KMS-11 (cell line): ENCODE measurements around the gene CALML5.

ENCODE experiments used
- H2AFZ ChIP-seq: fragments of 200-600 bp; sonication (generic); 2 replicates; pipeline ENCODE4 v1.6.1; 2016; ENCODE audit warnings: antibody characterized with exemption, mixed run types, low read depth
- H3K27ac ChIP-seq: fragments of 200-600 bp; sonication (generic); 2 replicates; pipeline ENCODE4 v1.6.1; 2016; ENCODE audit warnings: mild to moderate bottlenecking, mixed run types
- H3K27me3 ChIP-seq: fragments of 200-600 bp; sonication (generic); 2 replicates; pipeline ENCODE4 v1.6.1; 2017; ENCODE audit warnings: mild to moderate bottlenecking, low read depth, mixed run types, moderate library complexity; ENCODE audit not compliant: insufficient read depth
- H3K36me3 ChIP-seq: fragments of 200-600 bp; sonication (generic); 2 replicates; pipeline ENCODE4 v1.6.1; 2017; ENCODE audit warnings: mild to moderate bottlenecking, mixed run types; ENCODE audit not compliant: insufficient read depth
- H3K4me1 ChIP-seq: fragments of 200-600 bp; sonication (generic); 2 replicates; pipeline ENCODE4 v1.6.1; 2016; ENCODE audit warnings: mild to moderate bottlenecking, low read depth, mixed run types; ENCODE audit not compliant: poor library complexity, severe bottlenecking
- H3K4me2 ChIP-seq: fragments of 200-600 bp; sonication (generic); 2 replicates; pipeline ENCODE4 v1.7.0; 2016; ENCODE audit warnings: mild to moderate bottlenecking, mixed run types
- H3K4me3 ChIP-seq: fragments of 200-600 bp; sonication (generic); IDR thresholded peaks from 2 replicates; pipeline ENCODE4 v1.6.1; 2017; ENCODE audit warnings: low read depth, low read length, mixed read lengths; ENCODE audit not compliant: insufficient read depth
- H3K79me2 ChIP-seq: fragments of 200-600 bp; sonication (generic); 2 replicates; pipeline ENCODE4 v1.6.1; 2016; ENCODE audit warnings: low read depth, mixed run types; ENCODE audit not compliant: insufficient read depth
- H3K9ac ChIP-seq: fragments of 200-600 bp; sonication (generic); 2 replicates; pipeline ENCODE4 v1.6.1; 2016; ENCODE audit warnings: mild to moderate bottlenecking, mixed run types
- H4K20me1 ChIP-seq: fragments of 200-600 bp; sonication (generic); 2 replicates; pipeline ENCODE4 v1.6.1; 2016; ENCODE audit warnings: mild to moderate bottlenecking, mixed run types; ENCODE audit not compliant: insufficient read depth
- TF ChIP-seq, protein P1 (sequence below): fragments of 200-600 bp; sonication (generic); conservative IDR thresholded peaks from 2 replicates; pipeline ENCODE4 v1.6.1; 2017; ENCODE audit warnings: low read depth, mild to moderate bottlenecking, antibody characterized with exemption, low read length, moderate library complexity, mixed read lengths

Gene CALML5

DNA sequence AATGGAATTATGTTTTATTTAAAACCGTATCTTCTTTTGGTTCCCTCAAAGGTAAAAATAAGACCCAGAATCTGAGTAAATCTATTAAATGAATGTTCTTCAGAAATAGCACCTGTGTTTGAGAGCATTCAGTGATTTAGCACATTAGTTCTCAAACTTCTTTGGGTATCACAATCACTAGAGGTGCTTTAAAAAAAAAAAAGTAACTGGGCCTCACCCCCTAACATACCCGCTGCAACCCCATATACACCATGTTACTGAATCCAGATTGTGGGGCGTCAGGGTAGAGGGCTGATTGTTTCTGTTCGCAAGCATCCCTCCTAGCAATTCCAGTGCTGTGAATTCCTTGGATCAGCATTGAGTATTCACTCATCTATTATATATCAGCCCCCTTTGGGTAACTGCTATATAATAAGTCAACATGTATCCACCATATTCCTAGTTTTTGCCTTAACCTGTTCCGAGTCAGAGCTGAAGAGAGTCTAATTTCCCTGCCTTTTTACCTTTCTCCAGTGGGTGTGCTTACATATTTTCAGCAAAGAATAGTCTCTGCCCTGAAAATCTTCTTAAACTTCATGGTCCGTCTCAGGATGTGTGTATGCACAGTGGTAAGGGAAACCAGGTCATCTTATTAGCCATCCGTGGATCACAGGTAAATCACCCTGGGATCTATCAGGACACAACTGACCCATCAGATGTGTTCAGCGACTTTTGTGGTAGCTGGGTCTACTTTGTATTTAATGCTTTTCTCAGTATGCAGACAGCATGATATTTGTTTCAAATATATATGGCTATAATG lies 40.2 kb downstream of the CALML5 start:
- H2AFZ ChIP-seq: no peak overlapping the region
- TF ChIP-seq, protein P1, sequence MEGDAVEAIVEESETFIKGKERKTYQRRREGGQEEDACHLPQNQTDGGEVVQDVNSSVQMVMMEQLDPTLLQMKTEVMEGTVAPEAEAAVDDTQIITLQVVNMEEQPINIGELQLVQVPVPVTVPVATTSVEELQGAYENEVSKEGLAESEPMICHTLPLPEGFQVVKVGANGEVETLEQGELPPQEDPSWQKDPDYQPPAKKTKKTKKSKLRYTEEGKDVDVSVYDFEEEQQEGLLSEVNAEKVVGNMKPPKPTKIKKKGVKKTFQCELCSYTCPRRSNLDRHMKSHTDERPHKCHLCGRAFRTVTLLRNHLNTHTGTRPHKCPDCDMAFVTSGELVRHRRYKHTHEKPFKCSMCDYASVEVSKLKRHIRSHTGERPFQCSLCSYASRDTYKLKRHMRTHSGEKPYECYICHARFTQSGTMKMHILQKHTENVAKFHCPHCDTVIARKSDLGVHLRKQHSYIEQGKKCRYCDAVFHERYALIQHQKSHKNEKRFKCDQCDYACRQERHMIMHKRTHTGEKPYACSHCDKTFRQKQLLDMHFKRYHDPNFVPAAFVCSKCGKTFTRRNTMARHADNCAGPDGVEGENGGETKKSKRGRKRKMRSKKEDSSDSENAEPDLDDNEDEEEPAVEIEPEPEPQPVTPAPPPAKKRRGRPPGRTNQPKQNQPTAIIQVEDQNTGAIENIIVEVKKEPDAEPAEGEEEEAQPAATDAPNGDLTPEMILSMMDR: no peak
- H3K27me3 ChIP-seq: no peaks in the 10 kb centered on the region
- H3K9ac ChIP-seq: no peak overlapping the region
- H3K4me2 ChIP-seq: no peak overlapping the region
- H3K4me1 ChIP-seq: no peaks in the 10 kb centered on the region
- no peaks in the 10 kb centered on the region for H4K20me1 ChIP-seq
- no peaks in the 10 kb centered on the region for H3K79me2 ChIP-seq
- peaks cover 10% of the 10 kb centered on the region; the same call in 1 of the 2 replicates for H3K36me3 ChIP-seq
- no peak overlapping the region for H3K4me3 ChIP-seq
- H3K27ac ChIP-seq: no peak overlapping the region

DNA sequence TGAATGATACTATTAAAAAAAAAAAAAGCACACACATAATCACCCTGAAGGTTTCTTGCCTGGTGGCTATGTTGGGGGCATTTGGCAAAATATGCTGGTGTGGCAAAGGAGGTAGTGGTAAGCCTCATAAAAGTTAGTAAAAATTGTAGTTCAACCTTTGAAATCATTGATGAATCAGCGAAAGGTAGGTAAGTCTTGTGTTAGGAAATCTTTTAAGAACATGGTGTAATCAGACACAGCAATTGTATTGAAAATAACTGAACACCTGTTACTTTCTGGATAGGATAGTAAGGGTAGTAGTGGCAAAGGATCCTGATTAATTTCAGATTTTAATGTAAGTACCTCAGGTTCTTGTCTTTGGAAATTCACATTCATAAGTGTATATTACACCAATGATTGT lies 40.9 kb downstream of the CALML5 start:
- Histone ChIP-seq H3K36me3 (peaks cover 18% of the 10 kb centered on the region; the same call in 1 of the 2 replicates), H3K4me1 (no peaks in the 10 kb centered on the region), H3K79me2 (no peaks in the 10 kb centered on the region), H3K4me3 (no peak overlapping the region), H3K27ac (no peak overlapping the region), H3K4me2 (no peak overlapping the region), H2AFZ (no peak overlapping the region), H3K9ac (no peak overlapping the region), H4K20me1 (no peaks in the 10 kb centered on the region), H3K27me3 (no peaks in the 10 kb centered on the region)
- TF ChIP-seq, protein P1: no peak

DNA sequence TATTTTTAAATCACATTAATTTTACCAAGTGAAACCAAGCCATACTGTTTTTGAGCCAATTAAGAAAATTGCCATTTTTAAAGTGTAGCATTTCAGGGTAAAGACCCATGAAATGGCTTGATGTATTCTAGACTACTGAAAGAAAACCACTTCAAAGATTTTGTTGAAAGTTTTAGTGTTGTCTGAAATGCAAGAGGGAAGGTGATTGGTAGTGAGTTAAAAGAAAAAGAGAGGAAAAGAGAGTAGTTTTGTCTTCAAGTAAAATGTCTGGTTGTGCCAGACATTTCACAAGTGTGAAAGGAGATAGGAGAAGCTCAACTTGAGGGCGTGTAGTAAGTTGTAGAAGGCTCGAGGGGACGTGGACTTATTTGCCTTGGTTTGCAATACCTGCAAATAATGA lies 41.6 kb downstream of the CALML5 start:
- TF ChIP-seq, protein P1: no peak
- Histone ChIP-seq H3K4me1 (no peaks in the 10 kb centered on the region), H2AFZ (no peak overlapping the region), H3K36me3 (peaks cover 22% of the 10 kb centered on the region; the same call in 1 of the 2 replicates), H3K4me2 (no peak overlapping the region), H3K9ac (no peak overlapping the region), H3K27ac (no peak overlapping the region), H3K27me3 (no peaks in the 10 kb centered on the region), H4K20me1 (no peaks in the 10 kb centered on the region), H3K79me2 (no peaks in the 10 kb centered on the region), H3K4me3 (no peak overlapping the region)

DNA sequence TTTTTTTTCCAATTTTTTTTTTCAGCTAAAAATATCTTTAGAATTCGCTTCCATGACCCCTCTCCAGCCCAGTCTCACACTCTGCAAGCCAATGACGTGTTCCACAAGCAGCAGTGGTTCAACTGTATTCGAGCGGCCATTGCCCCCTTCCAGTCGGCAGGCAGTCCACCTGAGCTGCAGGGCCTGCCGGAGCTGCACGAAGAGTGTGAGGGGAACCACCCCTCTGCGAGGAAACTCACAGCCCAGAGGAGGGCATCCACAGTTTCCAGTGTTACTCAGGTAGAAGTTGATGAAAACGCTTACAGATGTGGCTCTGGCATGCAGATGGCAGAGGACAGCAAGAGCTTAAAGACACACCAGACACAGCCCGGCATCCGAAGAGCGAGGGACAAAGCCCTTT lies 42.8 kb downstream of the CALML5 start:
- H3K36me3 ChIP-seq: peaks cover 26% of the 10 kb centered on the region; the same call in 1 of the 2 replicates
- no peak overlapping the region for H3K4me3 ChIP-seq

More for the DNA sequence above, 42.8 kb downstream of the CALML5 start:
- TF ChIP-seq, protein P1: no peak
- no peak overlapping the region for H3K27ac ChIP-seq
- no peaks in the 10 kb centered on the region for H4K20me1 ChIP-seq
- no peak overlapping the region for H2AFZ ChIP-seq
- H3K4me2 ChIP-seq: no peak overlapping the region
- no peak overlapping the region for H3K9ac ChIP-seq
- no peaks in the 10 kb centered on the region for H3K27me3 ChIP-seq
- no peaks in the 10 kb centered on the region for H3K4me1 ChIP-seq
- H3K79me2 ChIP-seq: no peaks in the 10 kb centered on the region
